Thyroid gland (tissue), 4 donors: ENCODE data around the gene WASF2. TPM values are rescaled to one million over a fixed set of nuclear protein-coding genes. Genes with fewer than 3 reads are reported as not detected.

Experiments
- DNase-seq, 2 donors: peaks; one replicate each; pipeline ENCODE4 v3.0.0-alpha.2; 2019
- H3K27ac ChIP-seq, 3 donors: fragments of 200-600 bp; sonication (generic); 1 replicate in 2 of 3; 2 replicates in 1 of 3; pipeline ENCODE4 v1.5.1; 2016 to 2019; ENCODE audit warnings: mild to moderate bottlenecking in 1 of 3, moderate library complexity in 1 of 3
- H3K27me3 ChIP-seq: fragments of 200-600 bp; sonication (generic); one replicate; pipeline ENCODE4 v1.5.1; 2019
- H3K36me3 ChIP-seq, 2 donors: fragments of 200-600 bp; sonication (generic); one replicate each; pipeline ENCODE4 v1.5.1; 2016 to 2019
- H3K4me1 ChIP-seq, 2 donors: fragments of 200-600 bp; sonication (generic); one replicate each; pipeline ENCODE4 v1.5.1; 2017 to 2019
- H3K4me3 ChIP-seq, 3 donors: fragments of 200-600 bp; sonication (generic); replicated peaks in 1 of 3; 1 replicate in 2 of 3; 2 replicates in 1 of 3; pipeline ENCODE4 v1.5.1; 2016; ENCODE audit warnings: mild to moderate bottlenecking in 1 of 3
- H3K9me3 ChIP-seq: fragments of 200-600 bp; sonication (generic); one replicate; pipeline ENCODE4 v1.5.1; 2017
- CTCF ChIP-seq, 6 experiments: fragments of 200-600 bp in 3 of 6; fragments of 450-650 bp in 3 of 6; sonication (generic) in 3 of 6; IDR thresholded peaks; one replicate each; pipeline ENCODE4 v1.5.1; 2016 to 2019; ENCODE audit warnings: antibody characterized with exemption in 6 of 6, mild to moderate bottlenecking in 2 of 6, inconsistent platforms in 1 of 6, moderate library complexity in 1 of 6
- POLR2A ChIP-seq, 2 donors: fragments of 450-650 bp; IDR thresholded peaks; one replicate each; pipeline ENCODE4 v1.6.1; 2017; ENCODE audit warnings: antibody characterized with exemption in 2 of 2, mild to moderate bottlenecking in 2 of 2, moderate library complexity in 1 of 2
- WGBS, 2 donors: methylation state at CpG; one replicate each; pipeline ENCODE4 v1.1.5; 2017; 5-methylcytosine and 5-hydroxymethylcytosine counted together
- intact Hi-C: fragments of 100-400 bp; cut with DNase I; formaldehyde crosslinking; loops from one replicate; pipeline ENCODE4 v1.15.1; 2023
- total RNA-seq, 4 donors: library from RNA; depleted of rRNA; stranded (reverse); fragments of >200 nt; gene quantifications; one replicate each; pipeline ENCODE4 v1.2.3, GENCODE V29; 2016

WASF2 gene
- total RNA-seq, 4 donors from 2014 or later, result 38.3 to 47.7 (median 46.7) TPM

DNA sequence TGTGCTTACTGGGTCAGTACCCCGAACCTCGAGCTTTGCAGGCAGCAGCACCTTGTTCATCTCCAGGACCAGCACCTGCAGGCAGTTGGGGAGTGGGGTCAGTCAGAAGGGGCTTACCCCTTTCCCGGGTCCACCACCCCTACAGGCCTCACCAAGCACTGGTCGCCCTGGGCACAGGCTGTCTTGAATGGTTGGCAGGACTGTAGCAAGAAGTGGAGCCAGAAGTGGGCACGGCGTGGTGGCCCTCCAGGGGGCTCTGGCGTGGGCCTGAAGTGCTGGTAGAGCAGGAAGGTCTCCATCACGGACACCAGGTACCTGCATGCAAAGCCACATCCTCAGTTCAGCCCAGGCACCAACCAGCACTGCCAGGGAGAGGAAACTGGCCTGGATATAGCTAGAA lies 128.4 kb downstream of the WASF2 start:
- Histone ChIP-seq H3K36me3 (peaks cover 18 to 43% of the 10 kb centered on the region in 2 donors), H3K27me3 (no peaks in the 10 kb centered on the region), H3K9me3 (no peaks in the 10 kb centered on the region), H3K4me1 (peaks cover 0 to 13% of the 10 kb centered on the region in 2 donors), H3K4me3 (no peak overlapping the region), H3K27ac (no peak overlapping the region)
- TF ChIP-seq CTCF (IDR thresholded peaks at IDR 0.05), result no peak
- no peak for TF ChIP-seq POLR2A (IDR thresholded peaks at IDR 0.05)
- intact Hi-C loops, result no loop called here
- DNase-seq, result no peak
- WGBS, 2 donors, result 88 to 96% methylated on average over 3 to 4 of the region's 8 CpGs

- H3K4me3 ChIP-seq, result no peak overlapping the region
- intact Hi-C loops, result no loop called here
- TF ChIP-seq CTCF (IDR thresholded peaks at IDR 0.05) (no peak), POLR2A (IDR thresholded peaks at IDR 0.05) (no peak)
- H3K9me3 ChIP-seq, result no peaks in the 10 kb centered on the region
- WGBS, 2 donors, result 84 to 93% methylated on average over 14 to 21 of the region's 21 CpGs
- no peak overlapping the region for H3K27ac ChIP-seq
- DNase-seq, result no peak
- peaks cover 24 to 48% of the 10 kb centered on the region in 2 donors for H3K36me3 ChIP-seq
- peaks cover 0 to 13% of the 10 kb centered on the region in 2 donors for H3K4me1 ChIP-seq
- H3K27me3 ChIP-seq, result no peaks in the 10 kb centered on the region
Observed at GRCh38 chr1:27361044-27361402, 128.9 kb downstream of the WASF2 start.

DNA sequence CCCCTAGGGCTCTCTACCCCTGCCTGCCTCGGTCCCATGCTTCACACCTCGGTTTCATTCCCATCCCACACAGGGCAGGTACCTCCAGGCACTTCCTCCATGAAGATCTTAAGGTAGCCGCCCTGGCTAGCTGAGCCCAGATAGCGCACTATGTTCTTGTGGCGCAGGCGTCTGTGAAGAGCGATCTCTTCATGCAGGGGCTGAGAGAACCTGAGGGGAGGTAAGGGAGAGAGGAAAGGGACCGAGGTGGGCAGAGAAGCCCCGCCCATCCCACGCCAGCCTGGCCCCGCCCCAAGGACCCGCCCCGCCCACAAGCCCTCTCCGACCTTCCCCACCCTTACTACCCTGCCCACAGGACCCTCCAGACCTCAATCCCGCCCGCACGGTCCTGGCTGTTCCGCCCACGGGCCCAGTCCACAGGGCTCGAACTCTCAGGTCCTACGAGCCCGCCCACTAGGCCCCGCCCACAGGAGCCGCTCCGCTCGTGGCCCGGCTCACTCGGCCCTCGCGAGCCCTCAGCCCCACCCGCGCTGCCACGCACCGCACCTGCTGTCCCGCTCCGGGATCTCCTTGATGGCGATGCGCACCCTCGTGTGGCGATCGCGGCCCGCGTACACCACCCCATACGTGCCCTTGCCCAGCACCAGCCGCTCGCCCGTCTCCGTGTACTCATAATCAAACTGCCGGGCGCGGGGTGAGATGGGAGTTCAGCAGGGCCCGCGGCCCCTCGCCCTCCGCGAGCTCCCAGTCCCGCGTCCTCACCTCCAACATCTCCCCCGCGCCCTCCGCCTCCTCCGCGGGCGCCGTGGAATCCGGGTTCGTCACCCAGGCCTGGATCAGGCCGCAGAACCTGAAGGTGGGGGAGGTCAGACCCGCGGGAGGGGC lies 129.6 kb downstream of the WASF2 start:
- peaks cover 28 to 53% of the 10 kb centered on the region in 2 donors for H3K36me3 ChIP-seq
- TF ChIP-seq CTCF (IDR thresholded peaks at IDR 0.05), result no peak
- no peak overlapping the region for H3K27ac ChIP-seq
- no peaks in the 10 kb centered on the region for H3K27me3 ChIP-seq
- intact Hi-C loops, result no loop called here
- DNase-seq, result no peak
- no peaks in the 10 kb centered on the region for H3K9me3 ChIP-seq
- no peak overlapping the region for H3K4me3 ChIP-seq
- H3K4me1 ChIP-seq, result peaks cover 0 to 13% of the 10 kb centered on the region in 2 donors
- 56 to 58% methylated on average over 34 to 63 of the region's 71 CpGs for WGBS, 2 donors

GRCh38 chr1:27359822-27360158 lies 130.2 kb downstream of the WASF2 start:
- H3K27me3 ChIP-seq, result no peaks in the 10 kb centered on the region
- no peak overlapping the region for H3K4me3 ChIP-seq
- TF ChIP-seq CTCF (IDR thresholded peaks at IDR 0.05), result no peak
- no peak for TF ChIP-seq POLR2A (IDR thresholded peaks at IDR 0.05)
- H3K9me3 ChIP-seq, result no peaks in the 10 kb centered on the region
- no peak overlapping the region for H3K27ac ChIP-seq
- 73 to 86% methylated on average over 9 of the region's 9 CpGs for WGBS, 2 donors
- peaks cover 28 to 56% of the 10 kb centered on the region in 2 donors for H3K36me3 ChIP-seq
- intact Hi-C loops, result loop anchor here (5.0 kb wide), 1 partner anchor 33 kb away; the partner anchor contains the start of gene GPR3
- H3K4me1 ChIP-seq, result peaks cover 0 to 7% of the 10 kb centered on the region in 2 donors
- DNase-seq, result no peak

DNA sequence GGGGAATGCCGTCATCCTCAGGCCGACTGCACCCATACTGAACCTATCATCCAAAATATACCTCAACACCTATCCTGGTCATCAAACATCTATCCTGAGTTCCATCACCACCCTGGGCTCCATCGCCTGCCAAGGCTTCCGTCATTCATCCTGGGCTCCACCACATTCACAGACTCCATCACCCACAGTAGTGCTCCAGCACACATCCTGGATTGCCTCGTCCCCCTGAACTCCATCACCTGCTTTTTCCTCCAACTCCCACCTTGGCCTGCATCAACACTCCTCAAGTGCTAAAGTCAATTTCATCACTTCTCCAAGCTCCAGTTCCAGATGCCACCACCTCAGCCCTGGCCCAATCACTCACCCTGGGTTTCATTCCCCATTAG lies 131.0 kb downstream of the WASF2 start:
- intact Hi-C loops, result loop anchor here (5.0 kb wide), 1 partner anchor 33 kb away; the partner anchor contains the start of gene GPR3
- no peak for DNase-seq
- H3K27ac ChIP-seq, result no peak overlapping the region
- no peak for TF ChIP-seq POLR2A (IDR thresholded peaks at IDR 0.05)
- TF ChIP-seq CTCF (IDR thresholded peaks at IDR 0.05), result no peak
- H3K9me3 ChIP-seq, result no peaks in the 10 kb centered on the region
- H3K4me3 ChIP-seq, result no peak overlapping the region
- H3K27me3 ChIP-seq, result no peaks in the 10 kb centered on the region
- H3K4me1 ChIP-seq, result no peaks in the 10 kb centered on the region
- 98% methylated on average over 3 to 5 of the region's 5 CpGs for WGBS, 2 donors
- peaks cover 28 to 54% of the 10 kb centered on the region in 2 donors for H3K36me3 ChIP-seq
